A549 (cell line): Measurements from ENCODE around the gene TMEFF2. TPM values are rescaled to one million over a fixed set of nuclear protein-coding genes. Genes with fewer than 3 reads are reported as not detected.

Source experiments
- ATAC-seq, 2 experiments: fragments of 200-7000 bp in 1 of 2; fragments of >200 bp in 1 of 2; cut with Nextera tagmentation in 1 of 2; cut with Tn5 transposase in 1 of 2; 3 replicates each; pipeline versions ENCODE4 v1.8.0 to v1.9.1; 2018 to 2020; ENCODE audit warnings: mild to moderate bottlenecking in 1 of 2, moderate library complexity in 1 of 2
- CTCF ChIA-PET: fragments of 300-600 bp; sonication (Branson Sonifier 250); formaldehyde crosslinking; extraction: SDS; loops from one replicate; lab custom pipeline; 2021; ENCODE audit warnings: antibody characterized with exemption, inconsistent platforms; lab: Yijun Ruan, JAX
- POLR2A ChIA-PET: fragments of 350-600 bp; formaldehyde crosslinking; extraction: SDS; loops from one replicate; lab custom pipeline; 2021; ENCODE audit warnings: antibody characterized with exemption, inconsistent platforms; lab: Yijun Ruan, JAX
- DNase-seq, 2 experiments: peaks; one replicate each; pipeline versions ENCODE4 v3.0.0 to v3.0.0-alpha.2; 2011 to 2016; ENCODE audit warnings: low read depth in 1 of 2, low spot score in 1 of 2
- FAIRE-seq: peaks from 2 replicates; lab custom pipeline; 2011; peaks lifted over from hg19 to GRCh38; lab: Jason Lieb, UNC
- H3K27ac ChIP-seq, 2 experiments: fragments of >200 bp; sonication (Bioruptor Twin); formaldehyde crosslinking; 3 replicates each; pipeline ENCODE4 v1.5.1; 2016 to 2017
- H3K4me1 ChIP-seq: fragments of >200 bp; sonication (Bioruptor Twin); formaldehyde crosslinking; 3 replicates; pipeline ENCODE4 v1.6.1; 2016
- H3K4me2 ChIP-seq: fragments of >200 bp; sonication (Bioruptor Twin); formaldehyde crosslinking; 3 replicates; pipeline ENCODE4 v1.6.1; 2016
- H3K4me3 ChIP-seq: fragments of >200 bp; sonication (Bioruptor Twin); formaldehyde crosslinking; 3 replicates; pipeline ENCODE4 v1.5.1; 2016
- H3K9me3 ChIP-seq: fragments of >200 bp; sonication (Bioruptor Twin); formaldehyde crosslinking; 3 replicates; pipeline ENCODE4 v1.6.1; 2016
- BCL3 ChIP-seq: fragments of >200 bp; sonication (Bioruptor Twin); formaldehyde crosslinking; IDR thresholded peaks from 3 replicates; pipeline ENCODE4 v1.6.1; 2016
- CBX2 ChIP-seq: fragments of 200-600 bp; sonication (generic); IDR thresholded peaks from 2 replicates; pipeline ENCODE4 v1.6.1; 2016; ENCODE audit warnings: low read depth, mild to moderate bottlenecking, borderline replicate concordance
- CEBPB ChIP-seq, 2 experiments: fragments of >200 bp in 1 of 2; sonication (Bioruptor Twin) in 1 of 2; formaldehyde crosslinking in 1 of 2; IDR thresholded peaks; 2 replicates each; pipeline ENCODE4 v1.6.1; 2012 to 2016
- EHMT2 ChIP-seq: fragments of 200-600 bp; sonication (generic); IDR thresholded peaks from 2 replicates; pipeline ENCODE4 v1.6.1; 2016; ENCODE audit warnings: antibody characterized with exemption, low read depth, mild to moderate bottlenecking, moderate library complexity
- ELK1 ChIP-seq: fragments of 150-350 bp; IDR thresholded peaks from 2 replicates; pipeline ENCODE4 v1.6.1; 2014; ENCODE audit warnings: low read depth, mild to moderate bottlenecking, low read length
- FOSB ChIP-seq: fragments of 250-450 bp; sonication (Bioruptor Pico); IDR thresholded peaks from 2 replicates; pipeline ENCODE4 v1.5.0; 2020; ENCODE audit warnings: mild to moderate bottlenecking, moderate library complexity
- FOSL2 ChIP-seq, 2 experiments: fragments of 450-650 bp in 1 of 2; fragments of >200 bp in 1 of 2; sonication (Bioruptor Twin) in 1 of 2; formaldehyde crosslinking; IDR thresholded peaks; 2 replicates each; pipeline versions ENCODE4 v1.5.0 to v1.6.1; 2016 to 2020; ENCODE audit warnings: mild to moderate bottlenecking in 1 of 2, moderate library complexity in 1 of 2
- FOXS1 ChIP-seq: fragments of 250-450 bp; sonication (Bioruptor Pico); IDR thresholded peaks from 2 replicates; pipeline ENCODE4 v1.5.0; 2020; ENCODE audit warnings: mild to moderate bottlenecking, moderate library complexity
- GATA3 ChIP-seq: IDR thresholded peaks from 2 replicates; pipeline ENCODE4 v1.6.1; 2012; ENCODE audit warnings: borderline replicate concordance
- HES2 ChIP-seq: fragments of >200 bp; sonication (Bioruptor Twin); formaldehyde crosslinking; IDR thresholded peaks from 2 replicates; pipeline ENCODE4 v1.6.1; 2016
- HOXB13 ChIP-seq: fragments of 250-450 bp; sonication (Bioruptor Pico); IDR thresholded peaks from 2 replicates; pipeline ENCODE4 v1.5.0; 2020; ENCODE audit warnings: low read depth, mild to moderate bottlenecking, moderate library complexity
- JUN ChIP-seq, 2 experiments: fragments of >200 bp; sonication (Bioruptor Twin); formaldehyde crosslinking; IDR thresholded peaks; 2 replicates in 1 of 2; 3 replicates in 1 of 2; pipeline ENCODE4 v1.6.1; 2016 to 2017
- JUNB ChIP-seq: fragments of >200 bp; sonication (Bioruptor Twin); formaldehyde crosslinking; IDR thresholded peaks from 2 replicates; pipeline ENCODE4 v1.6.1; 2016
- MAFK ChIP-seq: fragments of 450-650 bp; IDR thresholded peaks from 2 replicates; pipeline ENCODE4 v1.6.1; 2014; ENCODE audit not compliant: partially characterized antibody
- MAX ChIP-seq: IDR thresholded peaks from 2 replicates; pipeline ENCODE4 v1.6.1; 2012
- MYC ChIP-seq: IDR thresholded peaks from 2 replicates; pipeline ENCODE4 v1.6.1; 2012; ENCODE audit warnings: mild to moderate bottlenecking, inconsistent platforms, low read length, improper control_type of control experiment, borderline replicate concordance
- NFE2L2 ChIP-seq: fragments of 150-350 bp; conservative IDR thresholded peaks from 2 replicates; pipeline ENCODE4 v1.6.1; 2014; ENCODE audit warnings: low read length
- NR3C1 ChIP-seq: fragments of >200 bp; sonication (Bioruptor Twin); formaldehyde crosslinking; IDR thresholded peaks from 3 replicates; pipeline ENCODE4 v1.6.1; 2017
- PHF8 ChIP-seq: fragments of 200-600 bp; sonication (generic); IDR thresholded peaks from 2 replicates; pipeline ENCODE4 v1.6.1; 2016; ENCODE audit warnings: low read depth, mild to moderate bottlenecking, antibody characterized with exemption, moderate library complexity, borderline replicate concordance
- POLR2A ChIP-seq: IDR thresholded peaks from 2 replicates; pipeline ENCODE4 v1.6.1; 2012; ENCODE audit warnings: mild to moderate bottlenecking, low read length
- POLR2AphosphoS2 ChIP-seq: conservative IDR thresholded peaks from 2 replicates; pipeline ENCODE4 v1.6.1; 2012; ENCODE audit warnings: low read length, improper control_type of control experiment, inconsistent platforms
- RARB ChIP-seq: fragments of 250-450 bp; sonication (Bioruptor Pico); IDR thresholded peaks from 2 replicates; pipeline ENCODE4 v1.8.0; 2021; ENCODE audit warnings: mild to moderate bottlenecking, moderate library complexity
- RNF2 ChIP-seq: fragments of 200-600 bp; sonication (generic); IDR thresholded peaks from 2 replicates; pipeline ENCODE4 v1.6.1; 2016; ENCODE audit warnings: low read depth, mild to moderate bottlenecking, antibody characterized with exemption, moderate library complexity, borderline replicate concordance
- SREBF2 ChIP-seq: fragments of 450-650 bp; IDR thresholded peaks from 2 replicates; pipeline ENCODE4 v1.6.1; 2014; ENCODE audit warnings: mild to moderate bottlenecking, moderate library complexity
- TFCP2L1 ChIP-seq: fragments of 250-450 bp; sonication (Bioruptor Pico); IDR thresholded peaks from 2 replicates; pipeline ENCODE4 v1.5.0; 2021; ENCODE audit warnings: mild to moderate bottlenecking
- ZC3H11A ChIP-seq: fragments of 450-650 bp; IDR thresholded peaks from 2 replicates; pipeline ENCODE4 v1.6.1; 2014; ENCODE audit warnings: antibody characterized with exemption, mild to moderate bottlenecking
- ZNF302 ChIP-seq: fragments of 250-450 bp; sonication (Bioruptor Pico); IDR thresholded peaks from 2 replicates; pipeline ENCODE4 v1.9.0; 2021; ENCODE audit warnings: inconsistent platforms, mild to moderate bottlenecking, moderate library complexity
- ZSCAN20 ChIP-seq: fragments of 250-450 bp; sonication (Bioruptor Pico); IDR thresholded peaks from 2 replicates; pipeline ENCODE4 v1.8.0; 2022; ENCODE audit warnings: mild to moderate bottlenecking, moderate library complexity
- WGBS: methylation state at CpG from one replicate; pipeline ENCODE4 v1.1.6; 2017; ENCODE audit errors: missing lambda C conversion rate; 5-methylcytosine and 5-hydroxymethylcytosine counted together
- polyA plus RNA-seq, 4 experiments: library from polyadenylated mRNA; depleted of rRNA in 3 of 4; stranded (reverse); fragments of >200 nt; fragmentation: RNase III in 1 of 4; extraction: RNeasy Plus Mini Kit Qiagen cat#74134 plus additional on column Dnase treatment in 1 of 4; gene quantifications; 2 replicates in 3 of 4; 3 replicates in 1 of 4; pipeline ENCODE4 v1.2.3, GENCODE V29; 2011 to 2017

TMEFF2 gene
- polyA plus RNA-seq, 2 of the 4 experiments (the other 2 are of a cell fraction) = 0.30 to 0.46 TPM

GRCh38 chr2:191951376-191951775 is 243.4 kb downstream of the TMEFF2 start:
- ChIA-PET POLR2A (no interaction called here), CTCF (no interaction called here)
- Histone ChIP-seq H3K4me2 (no peak overlapping the region), H3K4me3 (no peak overlapping the region), H3K27ac (peak overlapping the region; percentile 56 to 61; a peak in 4 of 6 replicates), H3K9me3 (no peaks in the 10 kb centered on the region), H3K4me1 (peaks cover 22% of the 10 kb centered on the region)
- WGBS = 97% methylated on average over 1 of the region's 1 CpG
- TF ChIP-seq EHMT2 = no peak
- no peak for TF ChIP-seq FOSB (CRISPR knock-in tag)
- TF ChIP-seq BCL3 = no peak
- no peak for TF ChIP-seq FOXS1
- TF ChIP-seq GATA3 = no peak
- no peak for TF ChIP-seq ZC3H11A
- no peak for TF ChIP-seq POLR2A
- TF ChIP-seq CBX2 = no peak
- no peak for TF ChIP-seq CEBPB (IDR thresholded peaks at IDR 0.05)
- DNase-seq (no peak), FAIRE-seq (no peak), ATAC-seq (no peak)

- Histone ChIP-seq H3K9me3 (no peaks in the 10 kb centered on the region), H3K27ac (peak overlapping the region; percentile 56 to 73), H3K4me3 (no peak overlapping the region), H3K4me2 (peak overlapping the region; percentile 11; the same call in 2 of the 3 replicates), H3K4me1 (peaks cover 32% of the 10 kb centered on the region)
- ChIA-PET CTCF (no interaction called here), POLR2A (no interaction called here)
- DNase-seq (peak; percentile 4 to 61), FAIRE-seq (no peak), ATAC-seq (no peak)
- 65% methylated on average over 3 of the region's 3 CpGs for WGBS
- TF ChIP-seq MYC (no peak), NR3C1 (no peak), POLR2AphosphoS2 (no peak), HOXB13 (CRISPR knock-in tag) (no peak), PHF8 (no peak), RNF2 (no peak), HES2 (no peak), ZNF302 (CRISPR knock-in tag) (no peak), TFCP2L1 (no peak), MAFK (peak; percentile 98), NFE2L2 (peak; percentile 96), MAX (no peak), JUNB (no peak), JUN (IDR thresholded peaks at IDR 0.05) (no peak), ZSCAN20 (CRISPR knock-in tag) (no peak), RARB (CRISPR knock-in tag) (no peak), BCL3 (no peak), FOSL2 (IDR thresholded peaks at IDR 0.05) (no peak), FOSL2 (CRISPR knock-in tag; IDR thresholded peaks at IDR 0.05) (peak; percentile 50), ELK1 (no peak), POLR2A (no peak), GATA3 (no peak), SREBF2 (no peak), CEBPB (IDR thresholded peaks at IDR 0.05) (no peak)
Measured at GRCh38 chr2:191950132-191950874, 244.4 kb downstream of the TMEFF2 start.
